Thyroid gland (tissue), 4 donors: ENCODE data around the gene RHBDD1.

ENCODE experiments used
- POLR2A ChIP-seq, 2 donors: fragments of 450-650 bp; IDR thresholded peaks; one replicate each; pipeline ENCODE4 v1.6.1; 2017; ENCODE audit warnings: antibody characterized with exemption in 2 of 2, mild to moderate bottlenecking in 2 of 2, moderate library complexity in 1 of 2
- TF ChIP-seq, protein P1 (sequence below), 6 experiments: fragments of 200-600 bp in 3 of 6; fragments of 450-650 bp in 3 of 6; sonication (generic) in 3 of 6; IDR thresholded peaks; one replicate each; pipeline ENCODE4 v1.5.1; 2016 to 2019; ENCODE audit warnings: antibody characterized with exemption in 6 of 6, mild to moderate bottlenecking in 2 of 6, inconsistent platforms in 1 of 6, moderate library complexity in 1 of 6

DNA sequence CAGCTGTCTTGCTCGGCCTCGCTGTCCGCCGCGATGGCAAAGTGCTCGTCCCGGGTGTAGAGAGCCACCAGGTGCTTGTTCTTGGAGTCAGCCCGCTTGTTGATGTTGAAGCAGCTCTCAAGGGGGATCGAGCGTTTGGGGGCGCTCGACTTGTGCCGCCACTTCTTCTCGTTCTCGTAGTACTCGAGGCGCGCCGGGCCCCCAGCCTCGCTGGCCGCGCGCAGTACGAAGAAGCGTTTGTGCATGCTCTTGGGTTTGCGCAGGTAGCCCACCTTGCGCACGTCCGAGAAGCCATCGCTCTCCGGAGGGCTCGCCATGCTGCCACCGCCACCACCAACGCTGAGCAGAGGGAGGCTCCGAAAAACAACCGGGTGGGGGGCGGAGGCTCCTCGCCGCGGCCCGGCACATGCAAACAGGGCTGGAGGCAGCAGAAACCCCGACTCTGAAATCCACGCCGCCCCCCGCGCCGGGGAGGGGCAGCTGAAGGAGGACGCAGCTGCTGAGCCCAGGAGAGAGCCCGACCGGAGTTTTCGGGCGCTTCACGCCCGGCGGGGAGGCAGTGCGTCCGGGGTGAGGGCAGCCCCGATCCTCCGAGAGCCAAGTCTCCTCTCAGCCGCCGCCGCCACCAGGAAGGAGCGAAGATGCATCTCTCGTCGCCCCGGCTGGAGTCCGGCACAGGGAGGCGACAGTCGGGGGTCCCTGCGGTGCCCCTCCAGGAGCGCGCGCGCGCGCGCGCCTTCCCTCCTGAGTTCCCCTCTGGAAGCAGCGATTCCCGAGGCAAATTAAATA is 37.2 kb upstream of the RHBDD1 start:
- no peak for TF ChIP-seq POLR2A (IDR thresholded peaks at IDR 0.05)
- TF ChIP-seq, protein P1, sequence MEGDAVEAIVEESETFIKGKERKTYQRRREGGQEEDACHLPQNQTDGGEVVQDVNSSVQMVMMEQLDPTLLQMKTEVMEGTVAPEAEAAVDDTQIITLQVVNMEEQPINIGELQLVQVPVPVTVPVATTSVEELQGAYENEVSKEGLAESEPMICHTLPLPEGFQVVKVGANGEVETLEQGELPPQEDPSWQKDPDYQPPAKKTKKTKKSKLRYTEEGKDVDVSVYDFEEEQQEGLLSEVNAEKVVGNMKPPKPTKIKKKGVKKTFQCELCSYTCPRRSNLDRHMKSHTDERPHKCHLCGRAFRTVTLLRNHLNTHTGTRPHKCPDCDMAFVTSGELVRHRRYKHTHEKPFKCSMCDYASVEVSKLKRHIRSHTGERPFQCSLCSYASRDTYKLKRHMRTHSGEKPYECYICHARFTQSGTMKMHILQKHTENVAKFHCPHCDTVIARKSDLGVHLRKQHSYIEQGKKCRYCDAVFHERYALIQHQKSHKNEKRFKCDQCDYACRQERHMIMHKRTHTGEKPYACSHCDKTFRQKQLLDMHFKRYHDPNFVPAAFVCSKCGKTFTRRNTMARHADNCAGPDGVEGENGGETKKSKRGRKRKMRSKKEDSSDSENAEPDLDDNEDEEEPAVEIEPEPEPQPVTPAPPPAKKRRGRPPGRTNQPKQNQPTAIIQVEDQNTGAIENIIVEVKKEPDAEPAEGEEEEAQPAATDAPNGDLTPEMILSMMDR (IDR thresholded peaks at IDR 0.05) = no peak
